Head of caudate nucleus (tissue), 42 donors: ENCODE measurements around the gene TNK1.
A peak's percentile ranks its signal among the peaks of the same experiment; 100 is the strongest.

ENCODE experiments used
- DNase-seq, 42 donors: peaks; one replicate each; pipeline versions ENCODE4 v3.0.0 to v3.0.0-alpha.2; 2020 to 2021; ENCODE audit warnings: mixed read lengths in 7 of 42
- intact Hi-C: fragments of 100-400 bp; cut with DNase I; formaldehyde crosslinking; loops from one replicate; pipeline ENCODE4 v1.15.0; 2022

Gene TNK1

DNA sequence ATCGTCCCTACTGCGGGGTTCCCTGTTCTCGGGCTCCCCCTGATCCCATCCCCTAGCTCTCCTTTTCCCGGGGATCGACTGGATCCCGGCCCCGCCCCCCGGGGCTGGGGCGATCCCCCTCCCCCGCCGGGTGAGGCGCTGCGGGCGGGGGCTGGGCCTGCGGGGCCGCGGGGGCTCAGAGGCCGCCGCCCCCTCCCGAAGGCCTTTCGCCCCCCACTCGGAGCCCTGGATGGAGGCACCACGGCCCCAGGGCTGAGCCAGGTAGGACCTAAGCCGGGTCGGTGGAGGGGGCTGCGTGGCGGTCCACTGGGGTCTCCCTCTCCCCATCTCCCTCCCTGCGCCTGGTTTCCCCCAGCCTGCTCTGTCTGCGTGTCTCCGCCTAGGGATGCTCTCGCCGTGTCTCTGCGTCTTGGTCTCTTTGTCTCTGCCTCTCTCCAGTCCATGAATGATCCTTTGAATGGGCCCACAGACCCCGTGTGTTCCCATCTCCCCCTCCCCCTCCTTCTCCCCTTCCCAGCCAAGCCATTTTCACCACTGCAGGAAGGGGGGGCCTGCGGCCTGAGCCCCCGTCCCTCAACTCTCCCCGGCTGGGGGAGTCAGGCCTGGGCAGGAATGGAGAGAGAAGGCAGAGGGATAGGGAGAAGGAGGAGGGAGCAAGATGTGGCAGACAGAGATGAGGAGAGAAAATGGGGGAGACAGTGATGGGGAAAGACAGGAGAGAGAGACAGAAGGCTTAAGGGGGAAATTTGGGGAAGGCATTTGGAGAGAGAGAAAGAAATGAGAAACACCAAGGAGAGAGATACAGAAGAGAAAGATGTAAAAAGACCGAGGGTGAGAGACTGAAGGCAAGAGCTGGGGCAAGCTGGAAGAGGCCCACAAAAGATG lies 24.7 kb downstream of the TNK1 start:
- DNase-seq = peak in 29 of 42 donors; percentile 9 to 61 (median 38)
- intact Hi-C loops = no loop called here

DNA sequence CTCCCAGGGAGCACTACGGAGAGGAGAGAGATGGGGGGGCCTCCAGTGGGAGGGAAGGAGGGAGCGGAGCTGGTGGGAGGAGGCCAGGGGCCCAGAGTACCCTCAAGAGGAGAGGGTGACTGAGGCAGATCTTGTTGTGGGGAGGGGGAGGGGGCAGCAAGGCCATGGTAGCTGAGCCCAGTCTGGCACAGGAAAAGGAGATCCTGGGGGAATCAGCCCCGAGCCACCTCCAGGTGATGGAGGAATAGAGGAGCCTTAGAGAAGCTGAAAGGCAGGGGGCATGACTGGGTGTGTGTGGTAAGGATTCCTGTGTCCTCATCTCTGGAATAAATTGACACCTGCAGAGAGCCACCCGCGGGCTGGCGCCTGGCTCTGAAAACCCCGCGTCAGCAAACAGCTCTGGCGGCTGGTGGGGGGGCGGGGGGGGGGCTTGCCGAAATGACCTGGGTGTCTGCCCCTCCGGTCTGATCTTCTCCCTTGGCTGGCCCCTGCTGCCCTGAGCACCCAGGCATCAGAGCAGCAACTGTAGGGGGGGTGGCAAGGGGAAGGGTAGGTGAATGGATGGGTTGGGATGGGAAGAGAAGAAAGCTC lies 25.4 kb downstream of the TNK1 start:
- peak in 8 of 42 donors; percentile 8 to 54 (median 33) for DNase-seq
- intact Hi-C loops = no loop called here

DNA sequence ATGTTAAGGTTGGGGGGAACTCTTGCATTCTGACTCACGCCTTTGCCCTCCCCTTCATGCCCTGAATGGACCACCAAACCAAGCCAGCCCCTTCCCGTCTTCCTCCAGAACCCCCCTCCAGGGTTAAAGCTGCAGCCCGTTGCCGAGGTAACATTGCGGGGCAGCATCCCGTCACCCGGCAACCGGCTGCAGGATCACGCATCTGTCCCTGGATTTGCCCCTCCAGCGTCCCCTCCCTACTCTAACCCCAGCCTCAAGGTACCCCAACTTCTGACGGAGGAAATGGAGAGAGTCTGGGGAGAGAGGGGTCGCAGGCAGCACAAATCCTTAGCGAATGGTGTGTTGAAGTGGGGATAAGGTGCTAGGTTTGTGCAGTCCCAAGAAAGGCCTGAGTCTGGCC lies 26.2 kb downstream of the TNK1 start:
- peak in 1 of 42 donors; percentile 34 for DNase-seq
- intact Hi-C loops = no loop called here

DNA sequence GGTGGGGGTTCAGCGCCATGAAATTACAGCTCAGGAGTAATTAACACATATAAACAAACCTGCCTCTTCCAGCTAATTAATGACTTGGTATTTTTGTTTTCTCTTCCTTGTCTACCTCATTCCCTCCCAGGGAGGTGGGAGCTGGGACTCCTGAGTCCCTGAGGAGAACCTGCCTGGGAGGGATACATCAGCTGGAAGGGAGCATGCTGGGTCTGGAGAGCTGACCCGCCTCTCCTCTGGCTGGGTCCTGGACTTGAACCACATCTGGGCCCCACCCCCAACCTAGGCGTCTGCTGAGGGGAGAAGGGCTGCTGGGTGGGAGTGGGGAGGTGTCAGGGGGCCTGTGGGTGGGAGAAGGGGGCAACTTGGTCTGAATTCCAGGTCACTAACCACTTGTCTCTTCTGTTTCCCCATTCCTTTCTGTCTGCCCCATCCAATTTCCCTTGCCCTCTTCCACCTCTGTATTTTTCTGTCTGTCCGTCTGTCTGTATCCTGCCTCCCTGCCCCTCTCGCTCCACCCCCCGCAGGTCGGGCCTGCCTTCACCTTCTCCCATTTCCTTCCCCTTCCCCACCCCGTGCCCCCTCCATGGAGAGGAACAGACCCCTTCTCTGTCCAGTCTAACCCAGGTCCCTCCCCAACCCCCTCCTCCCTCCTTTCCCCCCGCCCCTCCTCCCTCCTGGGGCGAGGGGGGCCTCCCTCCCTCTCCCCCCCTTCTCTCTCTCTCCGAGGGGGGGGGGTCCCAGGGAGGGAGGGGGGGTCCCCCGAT lies 26.8 kb downstream of the TNK1 start, which contains the start of gene NLGN2:
Gene NLGN2, plus strand, starts transcription at position 361 of the 767 bp plus-strand sequence. CDS start 411 bp downstream, outside the sequence.
- DNase-seq = no peak
- intact Hi-C loops = no loop called here

DNA sequence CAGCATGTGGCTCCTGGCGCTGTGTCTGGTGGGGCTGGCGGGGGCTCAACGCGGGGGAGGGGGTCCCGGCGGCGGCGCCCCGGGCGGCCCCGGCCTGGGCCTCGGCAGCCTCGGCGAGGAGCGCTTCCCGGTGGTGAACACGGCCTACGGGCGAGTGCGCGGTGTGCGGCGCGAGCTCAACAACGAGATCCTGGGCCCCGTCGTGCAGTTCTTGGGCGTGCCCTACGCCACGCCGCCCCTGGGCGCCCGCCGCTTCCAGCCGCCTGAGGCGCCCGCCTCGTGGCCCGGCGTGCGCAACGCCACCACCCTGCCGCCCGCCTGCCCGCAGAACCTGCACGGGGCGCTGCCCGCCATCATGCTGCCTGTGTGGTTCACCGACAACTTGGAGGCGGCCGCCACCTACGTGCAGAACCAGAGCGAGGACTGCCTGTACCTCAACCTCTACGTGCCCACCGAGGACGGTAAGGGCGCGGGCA lies 27.4 kb downstream of the TNK1 start:
- peak in 6 of 42 donors; percentile 12 to 50 (median 30) for DNase-seq

DNA sequence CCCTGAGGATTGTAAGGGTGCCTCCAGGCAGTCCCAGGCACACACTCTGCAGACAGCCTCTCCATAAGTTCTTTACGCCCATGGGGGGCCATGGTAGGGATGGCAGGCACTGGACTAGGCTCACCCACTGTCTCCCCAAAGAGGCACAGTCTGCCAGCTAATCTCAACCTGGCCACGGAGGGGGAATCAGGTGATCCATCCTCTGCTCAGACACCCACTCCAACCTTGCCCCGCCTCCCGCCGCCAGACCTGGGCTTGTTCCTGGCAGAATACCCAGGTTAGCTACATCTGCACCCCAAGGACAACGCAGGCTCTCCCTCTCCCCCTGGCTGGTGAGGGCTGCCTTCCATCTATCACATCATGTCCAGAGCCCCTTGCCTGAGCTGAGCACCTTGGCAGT lies 28.0 kb downstream of the TNK1 start:
- intact Hi-C loops = no loop called here
- peak in 39 of 42 donors; percentile 34 to 89 (median 72) for DNase-seq

More for the DNA sequence above, 27.4 kb downstream of the TNK1 start:
- intact Hi-C loops = no loop called here

DNA sequence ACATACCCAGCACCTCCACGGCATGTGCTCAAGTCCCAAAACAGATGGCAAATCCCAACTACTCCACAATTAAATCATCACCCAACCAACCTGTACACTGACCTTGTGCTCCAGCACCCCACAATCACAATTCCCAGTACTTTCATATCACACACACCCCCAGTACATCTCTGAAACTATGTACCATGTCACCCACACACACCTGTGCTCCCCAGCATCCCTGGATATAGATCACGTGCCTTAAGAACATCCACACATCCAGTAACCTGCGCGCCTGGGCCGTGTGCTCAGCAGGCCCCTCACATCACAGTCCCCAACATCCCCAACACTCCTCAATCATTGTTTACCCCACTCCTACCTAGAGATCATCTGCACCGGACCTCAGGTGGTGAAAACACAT lies 28.8 kb downstream of the TNK1 start:
- DNase-seq = peak in 10 of 42 donors; percentile 8 to 64 (median 46)
- intact Hi-C loops = no loop called here

DNA sequence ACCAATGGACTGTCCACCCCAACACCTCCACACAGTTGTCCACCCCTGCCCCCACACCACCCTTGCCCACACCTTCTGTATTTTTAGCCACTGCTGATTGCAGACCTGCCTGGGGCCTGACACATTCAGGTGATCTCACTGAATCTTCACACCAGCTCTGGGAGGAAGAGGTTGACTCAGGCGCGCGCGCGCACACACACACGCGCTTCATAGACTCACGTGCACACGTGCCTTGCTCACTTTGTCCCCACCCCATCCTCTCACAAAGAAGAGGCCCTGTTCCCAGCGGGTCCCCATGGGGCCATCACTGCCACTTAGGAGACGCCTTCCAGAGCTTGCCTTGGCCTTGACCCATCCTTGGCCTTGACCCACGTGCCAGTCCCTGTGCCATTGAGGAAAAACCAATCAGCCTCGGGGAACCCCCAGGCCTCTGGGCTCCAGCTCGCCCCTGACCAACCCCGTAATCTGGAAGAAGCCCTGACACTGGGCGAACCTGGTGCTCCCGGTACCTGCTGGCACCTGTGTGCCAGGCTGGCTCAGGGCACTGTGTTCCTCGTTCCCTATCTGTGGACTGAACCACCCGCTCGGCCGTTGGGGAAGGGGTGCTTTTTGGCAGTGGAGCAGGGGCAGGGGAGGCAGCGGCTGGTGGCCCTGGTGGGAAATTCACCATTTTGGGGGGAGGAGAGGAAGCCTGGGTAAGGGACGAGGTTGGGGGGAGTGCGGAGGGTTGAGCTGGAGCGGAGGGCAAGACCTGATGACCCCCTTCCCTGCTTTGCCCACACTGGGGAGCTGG lies 29.9 kb downstream of the TNK1 start:
- DNase-seq = peak in 20 of 42 donors; percentile 25 to 68 (median 46)
- intact Hi-C loops = no loop called here

DNA sequence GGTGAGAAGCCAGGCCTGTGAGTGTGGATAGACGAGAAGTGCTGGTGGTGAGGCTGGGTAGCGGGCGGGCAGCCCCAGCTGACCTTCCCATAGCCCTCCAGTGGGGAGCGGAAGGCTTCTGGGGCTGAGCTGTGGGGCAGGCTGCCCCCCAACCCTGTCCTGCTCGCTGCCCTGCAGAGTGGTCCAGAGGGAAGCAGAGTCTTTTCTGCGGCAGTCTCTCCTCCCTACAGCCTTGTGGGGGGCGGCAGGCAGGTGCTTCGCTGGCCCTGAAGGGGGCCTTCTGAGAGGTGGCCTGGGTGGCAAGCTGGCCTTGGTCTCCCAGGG lies 30.5 kb downstream of the TNK1 start:
- intact Hi-C loops = no loop called here

DNA sequence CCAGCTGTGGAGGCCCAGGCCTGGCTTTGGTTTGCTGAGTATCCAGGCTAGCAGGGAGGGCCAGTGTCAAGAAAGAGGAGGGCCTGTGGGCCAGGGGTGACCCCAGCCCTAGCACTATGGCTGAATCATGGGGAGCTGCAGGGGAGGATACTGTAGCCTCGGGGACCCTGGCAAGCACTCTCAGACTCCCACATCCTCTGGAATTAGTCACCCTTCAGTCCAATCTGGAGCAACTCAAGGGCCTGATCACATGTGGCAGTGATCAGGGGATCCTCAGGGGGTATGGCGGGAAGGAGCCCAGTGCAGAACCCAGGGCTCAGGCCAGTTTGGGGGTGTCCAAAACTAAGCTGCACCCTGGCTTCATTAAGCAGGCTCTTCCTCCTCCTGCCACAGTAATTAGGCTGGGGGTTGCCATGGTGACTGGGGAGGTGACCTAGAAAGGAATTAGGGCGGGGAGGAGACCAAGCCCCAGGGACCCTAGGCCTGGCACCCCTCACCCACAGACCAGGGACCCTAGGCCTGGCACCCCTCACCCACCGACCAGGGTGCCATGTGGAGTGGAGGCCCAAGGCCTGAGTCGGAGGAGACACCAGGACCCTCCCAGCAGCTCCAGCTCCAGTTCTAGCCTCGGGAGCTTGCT lies 32.6 kb downstream of the TNK1 start:
- intact Hi-C loops = no loop called here
- DNase-seq = peak in 1 of 42 donors; percentile 58

More for the DNA sequence above, 30.5 kb downstream of the TNK1 start:
- no peak for DNase-seq

DNA sequence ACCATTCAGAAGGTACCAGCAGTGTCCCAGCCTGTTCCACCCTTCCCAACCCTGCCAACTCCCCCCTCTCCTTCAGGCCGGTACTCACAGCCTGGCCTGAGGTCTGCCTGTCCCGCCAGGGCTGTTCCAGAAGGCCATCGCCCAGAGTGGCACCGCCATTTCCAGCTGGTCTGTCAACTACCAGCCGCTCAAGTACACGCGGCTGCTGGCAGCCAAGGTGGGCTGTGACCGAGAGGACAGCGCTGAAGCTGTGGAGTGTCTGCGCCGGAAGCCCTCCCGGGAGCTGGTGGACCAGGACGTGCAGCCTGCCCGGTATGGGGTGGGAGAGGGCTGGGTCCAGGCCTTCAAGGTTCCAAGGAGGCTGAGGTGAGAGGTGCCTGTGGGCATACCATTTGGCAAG lies 33.9 kb downstream of the TNK1 start:
- no peak for DNase-seq
- intact Hi-C loops = no loop called here

DNA sequence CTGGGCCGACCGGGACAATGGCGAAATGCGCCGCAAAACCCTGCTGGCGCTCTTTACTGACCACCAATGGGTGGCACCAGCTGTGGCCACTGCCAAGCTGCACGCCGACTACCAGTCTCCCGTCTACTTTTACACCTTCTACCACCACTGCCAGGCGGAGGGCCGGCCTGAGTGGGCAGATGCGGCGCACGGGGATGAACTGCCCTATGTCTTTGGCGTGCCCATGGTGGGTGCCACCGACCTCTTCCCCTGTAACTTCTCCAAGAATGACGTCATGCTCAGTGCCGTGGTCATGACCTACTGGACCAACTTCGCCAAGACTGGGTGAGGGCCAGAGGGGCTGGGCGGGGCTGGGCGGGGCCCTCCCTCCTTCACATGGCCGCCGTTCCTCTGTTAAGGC lies 34.9 kb downstream of the TNK1 start:
- no peak for DNase-seq
- intact Hi-C loops = no loop called here

DNA sequence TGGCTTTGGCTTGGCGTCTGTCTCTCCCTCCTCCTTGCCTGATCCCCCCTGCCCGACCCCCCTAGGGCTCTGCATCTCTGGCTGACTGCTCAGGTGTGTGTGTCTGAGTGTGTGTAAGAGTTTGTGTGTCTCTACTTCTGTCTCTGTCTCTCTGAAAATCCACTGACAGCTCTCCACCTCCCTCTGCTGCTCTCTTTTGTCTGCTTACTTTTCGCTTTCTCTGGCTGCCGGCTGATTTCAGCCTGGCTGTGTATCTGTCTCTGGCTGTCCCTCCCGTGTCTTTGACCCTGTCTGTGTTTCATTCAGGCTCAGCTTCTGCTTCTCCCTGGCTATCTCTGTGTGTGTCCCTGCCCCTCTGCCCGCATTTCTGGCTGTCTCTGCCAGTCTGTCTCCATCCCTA lies 35.4 kb downstream of the TNK1 start:
- peak in 2 of 42 donors; percentile 42 to 54 for DNase-seq
- intact Hi-C loops = no loop called here

DNA sequence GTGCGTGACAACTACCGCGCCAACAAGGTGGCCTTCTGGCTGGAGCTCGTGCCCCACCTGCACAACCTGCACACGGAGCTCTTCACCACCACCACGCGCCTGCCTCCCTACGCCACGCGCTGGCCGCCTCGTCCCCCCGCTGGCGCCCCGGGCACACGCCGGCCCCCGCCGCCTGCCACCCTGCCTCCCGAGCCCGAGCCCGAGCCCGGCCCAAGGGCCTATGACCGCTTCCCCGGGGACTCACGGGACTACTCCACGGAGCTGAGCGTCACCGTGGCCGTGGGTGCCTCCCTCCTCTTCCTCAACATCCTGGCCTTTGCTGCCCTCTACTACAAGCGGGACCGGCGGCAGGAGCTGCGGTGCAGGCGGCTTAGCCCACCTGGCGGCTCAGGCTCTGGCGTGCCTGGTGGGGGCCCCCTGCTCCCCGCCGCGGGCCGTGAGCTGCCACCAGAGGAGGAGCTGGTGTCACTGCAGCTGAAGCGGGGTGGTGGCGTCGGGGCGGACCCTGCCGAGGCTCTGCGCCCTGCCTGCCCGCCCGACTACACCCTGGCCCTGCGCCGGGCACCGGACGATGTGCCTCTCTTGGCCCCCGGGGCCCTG lies 36.3 kb downstream of the TNK1 start:
- intact Hi-C loops = no loop called here
- no peak for DNase-seq

DNA sequence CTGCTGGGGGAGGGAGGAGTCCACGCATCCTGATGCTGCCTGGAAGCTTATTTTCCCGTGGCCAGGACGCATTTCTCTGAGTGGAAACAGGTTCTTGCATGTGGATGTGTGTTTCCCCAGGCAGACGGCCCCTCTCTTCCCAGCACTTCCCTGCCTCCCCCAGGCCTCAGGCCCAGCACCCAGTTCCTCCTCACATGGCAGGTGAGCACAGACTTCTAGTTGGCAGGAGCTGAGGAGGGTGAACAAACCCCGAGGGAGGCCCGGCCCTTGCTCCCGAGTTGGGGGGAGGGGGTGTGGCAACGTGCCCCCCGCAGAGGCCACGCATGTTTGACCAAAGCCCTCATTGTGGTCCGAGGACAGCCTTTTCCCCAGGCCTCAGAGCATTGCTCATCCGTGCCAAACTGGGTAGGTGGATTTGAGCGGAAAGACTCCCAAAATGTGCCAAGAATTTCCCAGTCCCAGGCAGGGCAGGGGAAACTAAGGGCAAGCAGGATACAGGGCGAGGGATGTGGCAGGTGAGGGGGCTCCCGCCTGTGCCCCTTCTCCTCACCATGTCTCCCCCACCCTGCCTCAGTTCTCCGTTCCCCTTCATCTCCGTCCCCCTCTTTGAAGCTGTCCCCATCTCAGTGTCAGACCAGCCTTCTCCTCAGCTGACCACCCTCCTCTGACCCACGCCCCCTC lies 37.7 kb downstream of the TNK1 start:
- intact Hi-C loops = no loop called here
- DNase-seq = no peak

DNA sequence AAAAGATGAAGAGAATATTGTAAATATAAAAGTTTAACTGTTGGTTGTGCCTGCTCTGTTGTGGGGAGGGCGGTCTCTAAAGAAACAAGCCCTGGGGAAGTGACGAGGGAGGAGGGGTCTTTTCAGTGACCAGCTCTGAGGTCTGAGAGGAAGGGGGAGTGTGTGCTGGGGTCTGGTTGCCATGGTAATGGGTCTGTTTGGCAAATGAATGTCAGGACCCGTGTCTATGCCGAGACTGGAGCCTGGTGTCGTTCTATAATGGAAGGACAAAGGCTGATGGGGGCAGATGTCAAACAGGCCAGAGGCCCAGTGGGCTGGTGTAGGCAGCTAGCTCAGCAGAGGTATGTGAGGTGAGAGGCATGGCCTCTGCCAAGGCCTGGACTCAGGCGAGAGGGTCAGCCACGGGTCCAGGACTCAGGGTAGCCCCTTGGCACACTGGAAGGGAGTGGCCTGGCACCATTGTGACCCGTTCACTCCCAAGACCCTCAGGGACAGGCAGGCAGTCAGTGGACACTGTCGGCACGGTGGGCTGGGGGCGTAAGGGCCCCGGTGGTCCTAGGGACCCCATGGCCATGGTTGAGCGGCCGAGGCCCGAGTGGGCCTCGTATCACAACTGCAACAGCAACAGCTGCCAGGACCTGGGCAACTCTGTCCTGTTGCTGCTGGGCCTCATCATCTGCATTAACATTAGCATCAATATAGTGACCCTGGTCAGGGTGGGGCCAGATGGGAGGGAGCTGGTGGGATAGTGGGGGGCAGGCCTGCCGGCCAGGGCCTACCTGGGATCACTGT lies 39.1 kb downstream of the TNK1 start, which contains the start of gene SPEM1:
Gene SPEM1, plus strand, starts transcription at position 506 of the 792 bp plus-strand sequence. Its CDS starts 61 bp downstream, at position 567.
- DNase-seq = no peak
- intact Hi-C loops = no loop called here
